Measurements from ENCODE around the gene MOK. TPM values are rescaled to one million over a fixed set of nuclear protein-coding genes. Genes with fewer than 3 reads are reported as not detected.

The MOK gene
- total RNA-seq, 1 experiment from 2014 or later, result 107 TPM

DNA sequence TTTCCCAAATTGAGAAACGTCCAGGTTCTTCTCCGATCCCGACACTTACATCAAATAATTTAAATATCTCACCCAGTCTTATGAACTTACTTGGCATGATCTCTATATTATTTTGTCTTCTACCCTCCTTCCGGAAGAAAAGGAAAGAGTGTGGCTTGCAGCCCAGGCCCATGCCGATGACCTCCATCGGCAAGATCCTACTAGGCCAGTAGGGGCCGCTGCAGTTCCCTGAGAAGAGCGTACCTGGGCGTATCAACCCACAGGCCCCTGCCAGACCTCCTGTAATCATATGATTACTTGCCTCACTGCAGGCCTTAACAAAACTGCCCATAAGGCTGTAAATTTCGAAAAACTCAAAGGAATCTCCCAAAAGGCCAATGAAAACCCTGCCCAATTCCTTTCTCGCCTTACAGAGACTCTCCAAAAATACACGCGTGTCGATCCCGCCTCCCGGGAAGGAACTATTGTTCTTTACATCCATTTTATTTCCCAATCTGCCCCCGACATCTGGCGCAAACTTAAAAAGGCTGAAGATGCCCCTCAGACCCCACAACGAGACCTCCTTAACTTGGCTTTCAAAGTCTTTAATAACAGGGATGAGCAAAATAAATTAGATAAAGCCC lies 69.6 kb downstream of the MOK start:
- H3K4me3 Mint-ChIP-seq (ENCODE audit: low read depth, unreplicated experiment), result no peak overlapping the region
- H3K9me3 Mint-ChIP-seq (ENCODE audit: low read depth, unreplicated experiment), result no peaks in the 10 kb centered on the region
- intact Hi-C loops (cut with micrococcal nuclease; ENCODE audit: unreplicated experiment), result loop anchor here (1.0 kb wide), 2 partner anchors 44 to 79 kb away; no protein-coding TSS in a partner anchor
- H3K4me1 Mint-ChIP-seq (ENCODE audit: low read depth, unreplicated experiment), result no peaks in the 10 kb centered on the region
- CTCF ChIA-PET, result interaction anchor here (2.3 kb wide), 1 partner anchor 79 kb away, joined by 8 read pairs; no protein-coding TSS in a partner anchor
- BruUV-seq (replicated peaks), result no TSS peak
- peaks cover 13% of the 10 kb centered on the region for H3K36me3 Mint-ChIP-seq (ENCODE audit: insufficient read depth, unreplicated experiment)
- H3K27me3 Mint-ChIP-seq (ENCODE audit: unreplicated experiment), result no peaks in the 10 kb centered on the region
- H3K27ac Mint-ChIP-seq (ENCODE audit: unreplicated experiment), result no peak overlapping the region
- peak; percentile 87 for DNase-seq
- TF ChIP-seq, protein P1, sequence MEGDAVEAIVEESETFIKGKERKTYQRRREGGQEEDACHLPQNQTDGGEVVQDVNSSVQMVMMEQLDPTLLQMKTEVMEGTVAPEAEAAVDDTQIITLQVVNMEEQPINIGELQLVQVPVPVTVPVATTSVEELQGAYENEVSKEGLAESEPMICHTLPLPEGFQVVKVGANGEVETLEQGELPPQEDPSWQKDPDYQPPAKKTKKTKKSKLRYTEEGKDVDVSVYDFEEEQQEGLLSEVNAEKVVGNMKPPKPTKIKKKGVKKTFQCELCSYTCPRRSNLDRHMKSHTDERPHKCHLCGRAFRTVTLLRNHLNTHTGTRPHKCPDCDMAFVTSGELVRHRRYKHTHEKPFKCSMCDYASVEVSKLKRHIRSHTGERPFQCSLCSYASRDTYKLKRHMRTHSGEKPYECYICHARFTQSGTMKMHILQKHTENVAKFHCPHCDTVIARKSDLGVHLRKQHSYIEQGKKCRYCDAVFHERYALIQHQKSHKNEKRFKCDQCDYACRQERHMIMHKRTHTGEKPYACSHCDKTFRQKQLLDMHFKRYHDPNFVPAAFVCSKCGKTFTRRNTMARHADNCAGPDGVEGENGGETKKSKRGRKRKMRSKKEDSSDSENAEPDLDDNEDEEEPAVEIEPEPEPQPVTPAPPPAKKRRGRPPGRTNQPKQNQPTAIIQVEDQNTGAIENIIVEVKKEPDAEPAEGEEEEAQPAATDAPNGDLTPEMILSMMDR (IDR thresholded peaks at IDR 0.05; ENCODE audit: unreplicated experiment), result peak; percentile 70

DNA sequence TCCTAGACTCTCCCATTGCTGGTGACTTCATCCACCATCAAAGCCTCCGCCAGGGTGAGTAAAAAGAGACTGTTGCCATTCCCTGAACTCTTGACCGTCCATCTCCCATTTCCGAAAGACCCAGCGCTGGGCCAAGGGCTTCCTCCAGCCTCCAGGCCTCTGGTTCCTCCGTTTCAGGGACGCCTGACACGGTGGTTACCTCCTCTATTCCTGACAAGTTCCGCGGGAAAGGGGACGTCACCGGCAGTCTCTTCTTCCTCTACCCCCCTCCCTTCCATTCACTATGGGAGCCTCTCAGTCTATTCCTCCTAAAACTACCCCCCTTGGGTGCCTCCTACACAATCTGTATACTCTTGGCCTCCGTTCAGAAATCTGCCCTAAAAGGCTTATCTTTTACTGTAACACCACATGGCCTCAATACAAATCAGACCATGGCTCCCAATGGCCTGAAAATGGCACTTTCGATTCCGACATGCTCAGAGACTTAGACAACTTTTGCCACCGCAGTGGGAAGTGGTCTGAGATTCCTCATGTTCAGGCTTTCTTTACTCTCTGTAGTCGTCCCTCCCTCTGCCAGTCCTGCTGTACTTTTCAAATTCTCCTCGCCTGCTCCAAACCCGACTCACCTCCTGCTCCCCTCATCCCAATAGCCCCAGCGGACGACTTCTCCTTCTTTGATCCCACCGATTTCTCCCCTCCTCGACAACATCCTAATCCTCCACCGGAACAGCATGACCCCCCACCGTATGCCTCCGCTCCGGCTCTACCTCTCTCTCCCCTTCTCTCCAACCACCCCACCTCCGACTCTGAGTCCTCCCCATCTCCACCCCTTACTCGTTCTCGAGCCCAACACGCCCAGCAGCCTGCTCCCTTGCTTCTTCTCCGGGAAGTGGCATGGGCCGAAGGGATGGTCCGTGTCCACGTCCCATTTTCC lies 70.4 kb downstream of the MOK start:
- intact Hi-C loops (cut with micrococcal nuclease; ENCODE audit: unreplicated experiment), result loop anchor here (1.0 kb wide), 2 partner anchors 45 to 80 kb away; no protein-coding TSS in a partner anchor
- Mint-ChIP-seq H3K27me3 (ENCODE audit: unreplicated experiment) (no peaks in the 10 kb centered on the region), H3K9me3 (ENCODE audit: low read depth, unreplicated experiment) (no peaks in the 10 kb centered on the region), H3K36me3 (ENCODE audit: insufficient read depth, unreplicated experiment) (peaks cover 16% of the 10 kb centered on the region), H3K4me3 (ENCODE audit: low read depth, unreplicated experiment) (no peak overlapping the region), H3K4me1 (ENCODE audit: low read depth, unreplicated experiment) (no peaks in the 10 kb centered on the region), H3K27ac (ENCODE audit: unreplicated experiment) (no peak overlapping the region)
- no peak for DNase-seq
- no TSS peak for BruUV-seq (replicated peaks)
- TF ChIP-seq, protein P1 (IDR thresholded peaks at IDR 0.05; ENCODE audit: unreplicated experiment), result no peak
- CTCF ChIA-PET, result no interaction called here

DNA sequence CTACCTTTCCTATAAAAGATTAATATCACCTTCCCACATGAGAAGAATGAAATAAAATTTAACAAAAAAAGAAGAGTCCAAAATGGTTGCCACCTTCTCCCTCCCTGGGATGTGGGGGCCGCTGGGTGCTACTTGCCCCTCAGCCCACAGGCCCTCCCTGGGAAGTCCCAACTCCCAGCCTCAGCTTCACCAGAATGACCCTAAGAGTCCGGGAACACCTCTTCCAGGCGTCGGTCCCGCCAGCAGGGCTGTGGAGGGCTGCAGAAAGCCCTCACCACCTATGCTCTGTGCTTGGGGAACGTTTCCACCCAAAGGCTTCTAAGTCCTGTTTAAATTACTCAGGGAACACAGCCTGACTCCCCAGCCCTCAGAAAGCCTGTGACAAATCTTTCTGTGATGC lies 71.9 kb downstream of the MOK start:
- H3K27ac Mint-ChIP-seq (ENCODE audit: unreplicated experiment), result no peak overlapping the region
- BruUV-seq (replicated peaks), result no TSS peak
- intact Hi-C loops (cut with micrococcal nuclease; ENCODE audit: unreplicated experiment), result no loop called here
- DNase-seq, result no peak
- CTCF ChIA-PET, result no interaction called here
- no peak overlapping the region for H3K4me3 Mint-ChIP-seq (ENCODE audit: low read depth, unreplicated experiment)
- no peaks in the 10 kb centered on the region for H3K27me3 Mint-ChIP-seq (ENCODE audit: unreplicated experiment)
- H3K4me1 Mint-ChIP-seq (ENCODE audit: low read depth, unreplicated experiment), result no peaks in the 10 kb centered on the region
- peaks cover 22% of the 10 kb centered on the region for H3K36me3 Mint-ChIP-seq (ENCODE audit: insufficient read depth, unreplicated experiment)
- TF ChIP-seq, protein P1 (IDR thresholded peaks at IDR 0.05; ENCODE audit: unreplicated experiment), result no peak
- no peaks in the 10 kb centered on the region for H3K9me3 Mint-ChIP-seq (ENCODE audit: low read depth, unreplicated experiment)

DNA sequence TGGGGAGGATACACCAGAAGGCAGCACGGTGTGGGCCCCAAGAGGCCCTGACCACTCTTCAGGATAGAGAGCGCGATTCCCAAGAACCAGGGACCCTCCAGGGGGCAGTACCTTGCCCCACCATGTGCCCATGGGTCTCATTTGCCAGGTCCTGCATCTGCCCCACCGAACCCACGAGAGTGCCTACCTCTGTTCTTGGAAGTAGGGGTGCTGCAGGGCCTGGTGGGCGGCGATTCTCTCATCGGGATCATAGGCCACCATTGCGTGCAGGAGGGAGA lies 72.7 kb downstream of the MOK start:
- intact Hi-C loops (cut with micrococcal nuclease; ENCODE audit: unreplicated experiment), result no loop called here
- BruUV-seq (replicated peaks), result no TSS peak
- TF ChIP-seq, protein P1 (IDR thresholded peaks at IDR 0.05; ENCODE audit: unreplicated experiment), result no peak
- no peak overlapping the region for H3K27ac Mint-ChIP-seq (ENCODE audit: unreplicated experiment)
- H3K36me3 Mint-ChIP-seq (ENCODE audit: insufficient read depth, unreplicated experiment), result peaks cover 29% of the 10 kb centered on the region
- H3K4me3 Mint-ChIP-seq (ENCODE audit: low read depth, unreplicated experiment), result no peak overlapping the region
- no peak for DNase-seq
- CTCF ChIA-PET, result no interaction called here
- H3K27me3 Mint-ChIP-seq (ENCODE audit: unreplicated experiment), result no peaks in the 10 kb centered on the region
- no peaks in the 10 kb centered on the region for H3K9me3 Mint-ChIP-seq (ENCODE audit: low read depth, unreplicated experiment)
- no peaks in the 10 kb centered on the region for H3K4me1 Mint-ChIP-seq (ENCODE audit: low read depth, unreplicated experiment)
